DMS53 treated with DMSO at 0.1 percent for 48 hours (cell line): ENCODE results near the gene ESRRB.

Experiments
- DNase-seq: peaks from one replicate; lab custom pipeline; 2025; ENCODE audit not compliant: unreplicated experiment; lab: John Stamatoyannopoulos, UW

ESRRB gene

DNA sequence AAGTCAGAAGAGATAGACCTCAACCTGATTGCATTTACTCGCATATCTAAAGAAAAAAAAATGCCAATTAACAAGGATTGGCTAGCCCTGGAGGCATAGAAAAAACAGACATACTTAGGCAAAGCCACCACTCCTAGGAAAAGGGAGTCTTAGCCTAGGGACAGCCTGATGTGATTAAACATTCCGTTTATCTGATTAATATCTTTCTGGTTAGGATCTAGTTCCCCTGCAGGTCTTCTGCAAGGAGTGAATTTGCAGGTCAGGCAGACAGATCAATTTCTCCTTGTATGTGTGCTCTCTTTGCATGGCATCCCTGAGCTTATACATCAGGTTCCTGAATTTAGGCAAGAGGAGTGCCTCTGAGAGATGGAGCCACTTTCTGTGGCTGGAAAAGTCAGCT is 70.5 kb downstream of the ESRRB start:
- no peak for DNase-seq

DNA sequence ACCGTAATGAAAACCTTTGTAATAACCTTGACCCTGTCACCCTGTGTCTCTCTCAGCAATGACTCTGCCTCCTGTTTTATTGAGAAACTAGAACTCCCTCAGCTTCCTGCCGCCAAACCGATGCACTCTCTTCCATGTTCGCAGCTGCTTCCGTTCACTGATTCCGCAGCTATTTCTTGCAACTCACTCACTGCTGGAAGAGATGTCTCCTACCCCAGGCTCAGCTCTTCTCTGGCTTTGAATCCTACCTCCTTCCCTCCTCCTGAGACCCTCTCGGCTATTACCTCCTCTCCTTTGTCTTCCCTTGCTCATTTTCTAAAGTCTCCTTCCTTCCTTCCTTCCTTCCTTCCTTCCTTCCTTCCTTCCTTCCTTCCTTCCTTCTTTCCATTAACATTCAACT is 71.0 kb downstream of the ESRRB start:
- DNase-seq, result no peak

DNA sequence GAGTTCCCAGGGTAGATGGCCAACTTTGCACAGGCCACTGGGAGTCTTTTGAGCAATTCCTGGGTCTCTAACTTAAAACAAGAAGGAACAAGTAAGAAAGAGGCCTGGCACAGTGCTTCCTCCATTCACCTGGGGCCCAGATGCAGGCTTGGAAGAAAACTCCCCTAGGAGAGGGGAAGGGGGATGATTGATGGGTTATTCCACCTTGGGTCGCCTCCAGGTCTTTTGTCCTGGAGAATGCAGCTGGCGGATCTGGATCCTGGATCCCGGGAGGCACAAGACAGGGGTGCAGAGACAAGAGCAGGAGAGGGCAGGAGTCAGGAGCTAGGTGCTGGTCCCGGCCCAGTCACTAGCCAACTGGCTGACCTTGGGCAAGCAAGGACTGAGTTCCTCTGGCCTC is 74.5 kb downstream of the ESRRB start:
- DNase-seq, result no peak

DNA sequence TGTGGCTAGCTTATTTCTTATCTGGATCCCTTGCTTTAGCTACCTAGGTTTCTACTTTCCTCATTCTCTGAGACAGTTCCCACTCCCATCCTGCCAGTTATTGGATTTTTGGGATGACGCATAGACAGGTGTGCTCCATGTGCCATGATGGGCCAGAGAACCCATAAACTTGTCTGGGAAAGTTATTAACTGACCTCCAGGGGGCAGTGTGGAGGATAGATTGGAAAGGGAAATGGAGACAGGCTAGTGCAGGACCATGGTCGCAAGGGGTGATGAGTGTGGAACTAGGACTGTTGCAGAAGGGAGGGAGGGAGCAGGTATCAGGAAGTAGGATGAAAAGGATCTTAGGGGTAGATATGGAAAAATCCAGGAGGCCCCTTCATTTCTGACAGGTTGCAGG is 80.3 kb downstream of the ESRRB start:
- DNase-seq, result peak; percentile 6

DNA sequence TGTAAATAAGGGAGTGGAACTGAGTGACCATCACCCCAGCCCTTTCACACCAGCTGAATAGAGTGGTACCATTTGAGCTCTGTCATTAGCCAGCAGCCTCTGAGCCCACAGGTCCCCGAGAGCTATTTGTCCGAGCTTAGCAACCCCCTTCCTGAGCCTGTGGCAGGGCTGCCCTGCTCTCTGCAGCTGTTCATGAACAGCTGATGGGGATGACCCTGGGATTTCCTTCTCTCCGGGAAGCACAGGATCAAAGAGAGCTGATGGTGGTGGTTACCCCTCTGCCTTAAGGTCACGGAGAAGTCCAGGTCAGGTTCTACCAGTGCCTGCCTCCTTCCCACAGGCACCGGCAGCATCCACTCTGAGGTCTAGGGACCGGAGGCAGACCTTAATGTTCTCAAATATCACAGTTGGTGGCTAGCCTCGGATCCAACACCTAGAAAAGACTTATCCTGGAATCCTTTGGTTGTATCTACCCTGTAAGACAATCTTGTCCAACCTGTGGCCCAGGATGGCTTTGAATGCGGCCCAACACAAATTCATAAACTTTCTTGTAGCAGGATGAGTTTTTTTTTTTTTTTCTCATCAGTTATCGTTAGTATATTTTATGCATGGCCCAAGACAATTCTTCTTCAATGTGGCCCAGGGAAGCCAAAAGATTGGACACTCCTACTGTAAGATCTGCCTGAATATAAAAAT is 81.1 kb downstream of the ESRRB start:
- no peak for DNase-seq

DNA sequence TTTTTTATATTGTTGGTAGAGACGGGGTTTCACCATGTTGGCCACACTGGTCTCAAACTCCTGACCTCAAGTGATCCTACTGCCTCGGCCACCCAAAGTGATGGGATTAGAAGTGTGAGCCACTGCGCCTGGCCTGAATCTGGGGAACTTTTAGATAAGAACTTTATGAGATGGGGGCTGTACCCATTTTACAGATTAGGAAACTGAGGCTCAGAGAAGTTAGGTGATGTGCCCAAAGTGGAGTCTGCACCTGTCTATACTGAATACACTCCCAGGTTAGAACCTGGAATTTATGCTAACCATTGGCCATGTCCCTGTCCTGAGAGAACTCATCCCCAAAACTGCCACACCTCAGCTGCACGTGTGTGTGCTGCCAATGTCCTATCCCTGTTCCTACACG is 81.9 kb downstream of the ESRRB start:
- DNase-seq, result no peak

DNA sequence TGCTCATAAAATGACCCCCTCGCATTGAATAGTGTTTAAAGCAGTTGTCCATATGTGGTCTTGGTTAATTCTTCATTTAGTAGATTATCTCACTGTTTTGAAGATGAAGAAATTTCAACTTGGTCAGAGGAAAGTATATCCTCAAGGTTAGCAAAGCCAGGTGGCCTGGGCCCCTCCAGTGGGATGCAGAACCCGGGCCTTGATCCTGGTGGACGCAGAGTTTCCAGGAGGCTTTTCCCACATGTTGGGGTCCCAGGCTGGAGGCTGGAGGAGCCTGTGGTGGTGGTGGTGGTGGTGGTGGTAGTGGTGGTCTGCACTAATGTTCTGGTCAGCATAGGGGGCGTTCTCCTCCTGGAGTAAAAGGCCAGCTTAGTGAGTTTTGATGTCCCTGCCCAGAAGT is 85.9 kb downstream of the ESRRB start:
- no peak for DNase-seq

DNA sequence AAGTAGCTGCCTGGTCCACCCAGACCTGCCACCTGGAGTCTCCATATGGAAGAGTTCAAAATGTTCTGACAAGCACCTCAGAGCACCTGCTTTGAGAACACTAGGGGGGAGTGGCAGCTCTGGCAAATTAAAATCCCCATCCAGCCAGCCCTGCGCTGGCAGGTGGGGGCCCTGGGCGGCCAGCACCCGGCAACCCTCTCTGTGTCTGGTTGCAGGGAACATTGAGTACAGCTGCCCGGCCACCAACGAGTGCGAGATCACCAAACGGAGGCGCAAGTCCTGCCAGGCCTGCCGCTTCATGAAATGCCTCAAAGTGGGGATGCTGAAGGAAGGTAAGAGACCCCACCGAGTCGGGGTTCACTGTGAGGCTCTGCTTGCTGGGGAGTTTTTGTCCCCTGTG is 86.4 kb downstream of the ESRRB start:
- DNase-seq, result no peak

DNA sequence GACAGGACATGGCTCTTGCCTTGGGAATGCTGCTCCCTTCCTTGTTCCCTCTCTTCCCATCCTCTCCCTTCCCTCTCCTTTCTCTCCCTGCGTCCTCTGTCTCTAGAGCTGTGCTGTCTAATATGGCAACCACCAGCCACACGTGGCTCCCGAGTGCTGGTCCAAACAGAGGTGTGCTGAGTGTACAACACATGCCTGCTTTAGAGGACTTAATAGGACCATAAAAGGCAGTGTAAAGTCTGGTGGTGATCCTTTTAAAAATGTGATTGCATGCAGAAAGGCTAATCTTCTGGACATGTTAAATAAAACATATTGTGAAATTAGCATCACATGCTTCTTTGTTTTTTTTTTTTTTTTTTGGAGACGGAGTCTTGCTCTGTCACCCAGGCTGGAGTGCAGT is 87.2 kb downstream of the ESRRB start:
- no peak for DNase-seq

DNA sequence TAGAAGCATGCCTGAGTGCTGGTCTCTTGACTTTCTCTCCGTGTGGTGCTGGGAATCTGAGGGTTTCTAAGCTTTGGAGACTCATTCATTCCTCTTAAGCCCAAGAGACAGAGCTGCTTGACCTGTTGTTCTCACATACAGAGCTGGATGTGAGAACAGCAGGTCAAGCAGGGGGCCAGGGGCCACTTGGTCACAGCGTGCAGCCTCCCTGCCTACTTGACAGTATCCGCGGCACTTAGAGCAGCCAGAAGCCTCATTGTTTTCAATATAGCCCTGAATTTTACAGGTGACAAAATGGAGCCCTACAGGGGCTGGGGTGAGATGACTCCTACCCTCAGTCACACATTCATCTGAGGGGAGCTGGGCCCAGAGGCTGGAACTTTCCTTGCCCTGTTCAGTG is 88.9 kb downstream of the ESRRB start:
- DNase-seq, result no peak

DNA sequence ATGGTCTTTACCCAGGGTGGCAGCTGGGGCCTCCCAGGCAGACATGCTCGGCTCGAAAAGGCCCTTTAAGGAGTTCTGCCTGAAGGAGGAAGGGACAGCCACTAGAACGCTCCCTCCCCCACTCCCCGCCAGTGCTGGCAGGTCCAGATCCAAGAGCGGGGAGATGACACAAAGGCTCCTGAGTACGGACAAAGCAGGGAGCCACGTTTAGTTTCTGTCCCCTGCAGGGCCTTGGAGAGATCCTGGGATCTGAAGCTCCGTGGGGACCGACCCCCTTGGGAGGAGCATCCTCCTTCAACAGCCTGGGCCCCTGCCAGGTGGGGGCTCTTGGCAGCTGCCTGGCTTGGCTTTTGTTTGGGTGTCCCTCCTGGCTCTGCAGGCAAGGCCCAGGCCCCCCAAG is 89.7 kb downstream of the ESRRB start:
- no peak for DNase-seq

DNA sequence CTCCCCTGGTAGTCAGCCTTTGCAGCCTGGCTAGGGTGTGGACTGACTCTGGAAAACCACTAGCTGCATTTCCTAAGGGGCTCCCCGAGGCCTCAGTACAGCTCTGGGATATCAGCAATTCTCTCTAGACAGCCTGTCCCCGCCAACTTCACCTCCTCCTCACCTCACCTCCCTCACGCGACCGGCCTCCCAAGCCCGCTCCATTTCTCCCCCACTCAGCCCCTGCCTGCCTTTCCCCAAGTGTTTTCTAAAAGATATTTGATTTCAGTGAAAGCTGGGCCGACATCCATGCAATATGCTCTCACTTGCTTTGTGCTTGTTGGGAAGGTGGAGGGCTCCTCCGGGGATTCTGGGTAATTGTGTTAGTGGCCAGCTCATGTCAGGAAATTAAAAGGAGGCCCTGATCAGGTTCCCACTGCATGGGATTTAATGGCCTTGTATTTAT is 91.8 kb downstream of the ESRRB start:
- DNase-seq, result no peak

DNA sequence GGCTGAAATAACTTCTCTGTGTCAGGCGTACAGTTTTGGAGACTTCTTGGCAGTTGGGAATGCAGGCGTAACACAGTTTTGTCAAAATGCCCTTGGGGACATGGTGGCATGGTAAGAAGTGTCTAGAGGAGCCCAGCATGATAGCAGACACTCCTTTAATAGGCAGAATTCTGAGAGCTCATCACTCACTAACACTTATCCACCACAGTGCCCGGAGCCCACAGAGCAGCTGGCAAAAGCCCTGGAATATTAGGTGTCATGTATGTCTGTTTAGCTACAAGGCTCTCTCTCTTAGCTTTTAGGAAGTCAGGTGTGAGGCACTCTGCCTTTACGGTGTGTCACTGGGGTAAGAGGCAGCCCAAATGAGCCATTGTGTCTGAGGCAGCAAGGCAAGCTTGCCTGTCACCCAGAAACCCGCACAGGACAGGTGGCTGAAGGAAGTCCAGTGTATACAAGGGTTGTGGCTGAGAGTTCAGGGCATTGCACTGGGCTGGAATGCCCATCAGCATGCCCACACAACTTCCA is 96.3 kb downstream of the ESRRB start:
- no peak for DNase-seq

DNA sequence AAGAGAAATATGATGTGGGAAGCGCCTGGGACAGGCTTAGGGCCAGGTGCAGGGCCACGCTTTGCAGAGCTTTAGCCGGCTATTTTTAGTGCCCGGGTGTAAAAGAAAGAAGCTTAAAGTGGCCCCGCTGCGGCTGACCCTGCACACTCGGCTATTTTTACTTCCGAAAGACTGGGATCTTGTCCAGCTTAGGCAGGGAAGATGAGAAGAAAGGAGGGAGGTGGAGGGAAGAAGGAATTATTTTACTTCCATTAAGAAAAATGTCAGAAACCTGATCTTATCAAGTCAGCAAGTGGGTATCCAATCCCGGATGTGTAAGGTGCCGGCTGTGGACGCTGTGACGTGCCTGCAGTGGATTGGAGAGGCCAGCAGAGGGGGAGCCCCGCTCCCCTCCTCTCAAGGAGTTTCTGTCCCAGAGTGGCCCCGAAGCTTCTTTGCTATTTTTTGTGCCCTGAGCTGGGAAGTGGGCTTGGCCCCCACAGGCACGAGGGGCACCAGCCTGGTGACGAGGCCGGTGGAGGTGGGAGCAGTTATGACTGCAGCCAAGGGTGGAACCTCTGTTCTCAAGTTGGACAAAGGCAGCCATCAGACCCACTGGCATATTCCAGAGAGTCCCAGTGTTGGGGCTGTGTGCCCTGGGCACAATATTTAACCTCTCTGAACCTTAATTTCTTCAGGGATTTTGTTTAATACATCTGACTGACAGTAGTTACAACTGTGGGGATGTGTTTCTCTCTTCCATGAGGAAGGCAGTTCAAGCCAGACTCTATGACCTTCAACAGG is 97.7 kb downstream of the ESRRB start:
- no peak for DNase-seq

DNA sequence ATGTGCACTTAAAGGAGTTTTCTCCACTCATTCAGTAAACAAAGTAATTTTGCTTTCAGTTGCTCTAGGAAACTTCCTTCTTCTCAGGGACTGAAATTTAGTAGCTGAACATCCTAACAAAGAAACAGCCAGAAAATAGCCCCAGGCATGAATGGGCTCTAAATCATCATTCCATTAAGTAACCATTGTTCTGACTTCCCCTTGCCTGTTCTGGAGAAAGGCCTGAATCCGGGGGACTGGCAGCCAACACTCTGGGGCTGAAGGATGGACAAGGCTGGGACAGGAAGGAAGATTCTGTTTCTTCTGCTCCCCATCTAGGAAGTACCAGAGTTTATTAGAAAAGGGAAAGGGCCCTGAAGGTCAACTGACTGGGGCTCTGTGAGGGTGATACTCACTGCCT is 104.5 kb downstream of the ESRRB start:
- DNase-seq, result no peak

DNA sequence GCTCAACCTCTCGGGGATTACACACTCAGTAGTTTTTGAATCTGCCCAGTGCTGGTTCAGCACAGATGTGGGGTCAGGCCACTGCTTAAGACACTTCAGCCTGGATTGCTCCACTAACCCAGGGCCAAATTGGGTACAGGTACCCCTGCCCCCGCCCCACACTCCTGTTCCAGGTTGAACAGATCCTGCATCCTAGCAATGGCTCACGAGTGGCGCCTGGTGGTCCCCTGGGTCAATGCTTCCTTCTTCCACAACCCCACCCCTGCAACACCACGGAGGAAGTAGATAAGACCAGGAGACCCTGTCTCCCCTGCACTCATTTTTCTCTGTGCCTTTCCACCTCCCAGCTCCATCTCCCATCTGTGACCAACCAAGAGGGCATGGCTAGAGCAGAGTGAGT is 108.4 kb downstream of the ESRRB start:
- DNase-seq, result no peak

DNA sequence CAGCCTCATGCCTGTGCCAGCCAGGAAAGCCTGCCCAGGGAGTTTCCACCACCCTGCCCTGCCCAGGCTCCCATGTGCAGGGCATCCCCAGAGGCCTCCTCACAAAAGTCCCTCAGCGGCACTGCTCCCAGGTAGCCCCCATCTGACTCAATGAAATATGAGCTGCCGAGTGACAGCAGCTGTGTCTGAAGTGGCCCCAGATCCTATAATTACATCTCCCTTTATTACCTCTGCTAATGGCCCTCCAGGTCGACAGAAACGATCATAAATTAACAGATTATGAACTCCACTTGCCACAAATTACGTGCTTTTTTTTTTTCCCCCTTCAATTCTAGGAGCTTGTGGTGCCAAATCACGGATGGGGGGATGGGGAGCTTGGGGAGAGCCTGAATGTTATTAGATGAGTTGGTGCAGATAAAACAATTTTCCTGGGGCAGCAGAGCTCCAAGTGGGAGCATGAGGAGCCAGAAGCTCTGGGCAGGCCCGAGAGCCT is 110.4 kb downstream of the ESRRB start:
- no peak for DNase-seq

DNA sequence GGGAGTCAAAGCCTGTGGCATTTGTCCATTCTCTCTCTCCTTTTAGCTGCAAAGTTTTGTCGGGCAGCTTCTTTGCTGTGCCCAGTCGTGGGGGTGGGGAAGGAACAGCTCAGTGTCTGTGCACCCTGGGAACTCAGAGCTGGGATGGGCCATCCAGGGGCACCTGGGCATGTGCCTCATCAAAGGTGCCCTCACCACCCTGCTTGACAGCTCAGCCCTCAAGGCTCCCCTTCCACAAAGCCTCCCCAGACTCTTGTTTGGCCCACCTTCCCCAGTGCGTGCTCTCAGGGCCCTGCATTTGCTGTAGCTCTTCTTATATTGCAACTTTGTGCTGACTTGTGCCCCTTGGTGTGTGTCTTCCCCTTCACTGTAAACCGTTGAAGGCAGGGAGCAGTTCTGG is 112.6 kb downstream of the ESRRB start:
- no peak for DNase-seq

DNA sequence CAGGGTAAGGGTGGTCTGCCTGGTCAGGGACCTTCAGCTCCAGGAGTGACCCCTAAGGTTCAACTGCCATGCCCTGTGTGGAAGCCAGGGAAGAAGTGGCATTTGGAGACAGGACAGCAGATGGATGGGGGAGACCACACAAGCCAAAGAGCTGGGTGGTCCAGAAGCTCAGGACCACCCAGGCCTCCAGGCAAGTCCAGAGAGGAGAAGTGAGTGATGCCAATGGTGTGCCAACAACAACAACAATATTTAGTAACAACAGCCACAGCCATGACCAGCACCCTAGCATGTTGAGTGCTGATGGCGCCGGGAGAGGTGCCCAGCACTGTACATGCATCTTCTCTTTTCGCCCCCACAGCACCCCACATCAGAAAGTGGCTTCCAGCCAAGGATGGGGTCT is 113.7 kb downstream of the ESRRB start:
- no peak for DNase-seq

DNA sequence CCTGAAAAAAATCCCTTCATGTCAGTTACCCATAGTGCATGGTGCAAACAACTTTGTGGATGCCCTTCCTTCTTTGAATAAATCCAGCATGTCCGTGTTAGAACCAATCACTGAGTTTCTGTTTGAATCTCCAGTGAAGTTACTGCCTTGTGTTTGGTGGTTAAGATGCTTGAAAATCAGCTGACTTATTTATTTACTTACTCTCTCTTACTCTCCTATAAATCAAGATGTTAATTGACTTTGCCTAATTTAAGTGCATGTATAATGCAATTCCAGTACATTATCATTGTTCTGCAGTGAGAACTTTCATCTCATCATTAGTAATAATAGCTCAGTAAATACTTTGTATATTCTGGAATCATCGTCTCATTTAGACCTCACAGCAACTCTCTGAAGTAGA is 114.2 kb downstream of the ESRRB start:
- DNase-seq, result no peak

DNA sequence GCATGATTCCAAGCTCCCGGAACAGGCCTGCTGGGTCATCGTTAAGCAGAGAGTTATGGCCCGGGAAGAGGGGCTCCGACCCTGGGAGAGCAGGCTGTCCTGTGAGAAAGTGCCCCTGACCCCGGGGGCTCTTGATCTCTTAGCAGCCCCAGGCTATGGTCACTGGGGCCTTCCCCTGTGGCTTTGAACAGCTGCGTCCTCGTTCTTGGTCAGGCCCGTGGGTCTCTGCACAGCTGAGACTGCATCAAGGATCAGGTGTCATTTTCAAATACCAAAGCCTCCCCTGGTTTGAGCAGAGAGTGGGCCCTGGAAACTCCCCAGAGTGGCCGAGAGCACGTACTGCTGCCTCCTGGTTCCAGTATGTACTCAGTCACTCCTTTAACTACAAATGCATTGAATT is 114.8 kb downstream of the ESRRB start:
- no peak for DNase-seq

DNA sequence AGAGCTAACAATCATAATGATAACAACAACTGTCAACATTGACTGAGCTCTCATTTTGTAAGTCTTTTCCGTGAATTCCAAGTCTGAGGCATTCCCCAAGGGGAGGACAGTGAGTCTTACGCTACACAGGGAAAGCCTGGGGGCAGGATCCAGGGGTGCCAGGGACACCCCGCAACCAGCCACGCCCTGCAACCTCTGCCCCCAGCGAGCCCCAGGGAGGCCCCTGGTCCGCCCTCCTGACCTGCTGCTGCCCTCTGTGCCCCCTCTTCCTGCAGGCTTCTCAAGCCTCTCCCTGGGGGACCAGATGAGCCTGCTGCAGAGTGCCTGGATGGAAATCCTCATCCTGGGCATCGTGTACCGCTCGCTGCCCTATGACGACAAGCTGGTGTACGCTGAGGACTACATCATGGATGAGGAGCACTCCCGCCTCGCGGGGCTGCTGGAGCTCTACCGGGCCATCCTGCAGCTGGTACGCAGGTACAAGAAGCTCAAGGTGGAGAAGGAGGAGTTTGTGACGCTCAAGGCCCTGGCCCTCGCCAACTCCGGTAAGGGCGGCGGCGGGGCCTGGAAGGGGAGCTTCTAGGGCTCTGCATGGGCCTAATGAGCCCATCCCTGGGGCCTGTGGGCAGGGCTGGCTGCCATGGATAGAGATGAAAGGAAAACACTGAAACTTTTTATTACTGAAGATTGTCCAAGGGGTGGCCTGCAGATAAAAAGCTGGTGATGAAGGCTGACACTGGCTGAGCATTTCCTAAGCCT is 115.4 kb downstream of the ESRRB start:
- no peak for DNase-seq
